AG04450 (cell line): ENCODE measurements around the gene CEP104. TPM values are rescaled to one million over a fixed set of nuclear protein-coding genes. Genes with fewer than 3 reads are reported as not detected.

Experiments
- CTCF ChIA-PET: fragments of 300-600, 350-600 bp; formaldehyde crosslinking; extraction: SDS; loops from one replicate; lab custom pipeline; 2022; ENCODE audit warnings: antibody characterized with exemption, inconsistent platforms; lab: Charles Lee
- POLR2A ChIA-PET: fragments of 350-600 bp; formaldehyde crosslinking; extraction: SDS; loops from one replicate; lab custom pipeline; 2021; ENCODE audit warnings: antibody characterized with exemption, inconsistent platforms; lab: Yijun Ruan, JAX
- DNase-seq: peaks from one replicate; pipeline ENCODE4 v3.0.0-alpha.2; 2011; ENCODE audit warnings: low read depth, low spot score
- H3K27ac ChIP-seq: one replicate; pipeline ENCODE4 v1.5.1; 2012; ENCODE audit warnings: low read depth, low read length, control low read depth
- H3K27me3 ChIP-seq: one replicate; pipeline ENCODE4 v1.6.0; 2012; ENCODE audit warnings: low read length; ENCODE audit not compliant: control insufficient read depth, insufficient read depth
- H3K4me3 ChIP-seq: 2 replicates; pipeline ENCODE4 v1.5.1; 2011; ENCODE audit warnings: mild to moderate bottlenecking, low read depth, low read length, control low read depth
- H3K9me3 ChIP-seq: 2 replicates; pipeline ENCODE4 v1.5.1; 2012; ENCODE audit warnings: low read length; ENCODE audit not compliant: control insufficient read depth, insufficient read depth
- CTCF ChIP-seq: IDR thresholded peaks from 2 replicates; pipeline ENCODE4 v1.5.1; 2011; ENCODE audit warnings: low read depth, low read length, control low read depth, inconsistent platforms
- polyA plus RNA-seq: library from polyadenylated mRNA; depleted of rRNA; stranded (reverse); fragments of >200 nt; gene quantifications from 2 replicates; pipeline ENCODE4 v1.2.3, GENCODE V29; 2011

Gene CEP104
- polyA plus RNA-seq, 1 experiment = 38.4 TPM

GRCh38 chr1:3837200-3837599 lies 19.8 kb downstream of the CEP104 start:
- no peak for TF ChIP-seq CTCF
- Histone ChIP-seq H3K27me3 (no peaks in the 10 kb centered on the region), H3K27ac (no peak overlapping the region), H3K4me3 (no peak overlapping the region), H3K9me3 (peaks cover 9% of the 10 kb centered on the region; the same call in 1 of the 2 replicates)
- ChIA-PET CTCF (no interaction called here), POLR2A (no interaction called here)
- DNase-seq = no peak

GRCh38 chr1:3836421-3836820 lies 20.6 kb downstream of the CEP104 start:
- CTCF ChIA-PET = interaction anchor here (0.6 kb wide), 1 partner anchor 172 kb away, joined by 4 read pairs; no protein-coding TSS in a partner anchor
- no peak for TF ChIP-seq CTCF

GRCh38 chr1:3834701-3835100 lies 22.3 kb downstream of the CEP104 start:
- no peak for TF ChIP-seq CTCF
- Histone ChIP-seq H3K9me3 (peaks cover 9% of the 10 kb centered on the region; the same call in 1 of the 2 replicates), H3K4me3 (no peak overlapping the region), H3K27ac (no peak overlapping the region), H3K27me3 (no peaks in the 10 kb centered on the region)
- ChIA-PET CTCF (no interaction called here), POLR2A (no interaction called here)
- DNase-seq = no peak

More at GRCh38 chr1:3836421-3836820, 20.6 kb downstream of the CEP104 start:
- Histone ChIP-seq H3K27me3 (no peaks in the 10 kb centered on the region), H3K27ac (no peak overlapping the region), H3K4me3 (no peak overlapping the region), H3K9me3 (peaks cover 9% of the 10 kb centered on the region; the same call in 1 of the 2 replicates)
- DNase-seq = no peak
- POLR2A ChIA-PET = no interaction called here

GRCh38 chr1:3831689-3832088 lies 25.3 kb downstream of the CEP104 start:
- TF ChIP-seq CTCF = no peak
- DNase-seq = no peak
- Histone ChIP-seq H3K27ac (no peak overlapping the region), H3K27me3 (no peaks in the 10 kb centered on the region), H3K4me3 (no peak overlapping the region), H3K9me3 (no peaks in the 10 kb centered on the region)
- CTCF ChIA-PET = interaction anchor here (0.6 kb wide), 1 partner anchor 154 kb away, joined by 8 read pairs; no protein-coding TSS in a partner anchor
- POLR2A ChIA-PET = no interaction called here

- CTCF ChIA-PET = no interaction called here
- no peak for DNase-seq
- Histone ChIP-seq H3K27ac (no peak overlapping the region), H3K9me3 (no peaks in the 10 kb centered on the region), H3K4me3 (no peak overlapping the region), H3K27me3 (no peaks in the 10 kb centered on the region)
- TF ChIP-seq CTCF = no peak
- POLR2A ChIA-PET = no interaction called here
Measured at GRCh38 chr1:3828391-3828790, 28.6 kb downstream of the CEP104 start.
